Measurements from ENCODE around the gene OS9.
A peak's percentile ranks its signal among the peaks of the same experiment; 100 is the strongest.
"Not testable (repeated sequence)": the region's sequence is repeated elsewhere in the genome, so short reads cannot be mapped to it uniquely, and the experiment has no call there.

Gene OS9

DNA sequence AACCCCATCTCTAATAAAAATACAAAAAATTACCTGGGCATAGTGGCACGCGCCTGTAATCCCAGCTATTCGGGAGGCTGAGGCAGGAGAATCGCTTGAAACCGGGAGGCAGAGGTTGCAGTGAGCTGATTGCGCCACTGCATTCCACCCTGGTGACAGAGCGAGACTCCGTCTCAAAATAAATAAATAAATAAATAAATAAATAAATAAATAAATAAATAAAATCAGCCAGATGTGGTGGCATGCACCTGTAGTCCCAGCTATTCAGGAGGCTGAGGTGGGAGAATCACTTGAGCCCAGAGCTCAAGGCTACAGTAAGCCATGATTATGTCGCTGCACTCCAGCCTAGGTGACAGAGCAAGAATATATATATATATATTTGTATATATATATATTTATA is 16.0 kb upstream of the OS9 start:
- not testable (repeated sequence) for DNase-seq (ENCODE audit: low spot score in 2 of 2); H3K36me3 Mint-ChIP-seq; ATAC-seq; H3K9me3 Mint-ChIP-seq; H3K4me1 Mint-ChIP-seq; H3K27ac Mint-ChIP-seq; H3K4me3 Mint-ChIP-seq

DNA sequence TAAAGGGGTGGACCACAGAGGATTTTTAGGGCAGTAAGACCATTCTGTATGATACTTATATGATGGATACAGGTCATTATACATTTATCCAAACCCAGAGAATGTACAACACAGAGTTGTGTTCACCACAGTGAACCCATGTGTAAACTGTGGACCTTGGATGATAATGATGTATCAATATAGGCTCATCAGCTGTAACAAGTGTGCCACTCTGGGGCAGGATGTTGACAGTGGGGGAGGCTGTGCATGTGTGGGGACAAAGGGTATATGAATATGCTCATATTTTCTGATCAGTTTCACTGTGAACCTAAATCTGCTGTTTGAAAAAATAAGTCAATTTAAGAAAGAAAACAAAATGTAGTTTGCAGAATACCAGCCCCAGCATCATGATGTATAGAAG is 14.2 kb upstream of the OS9 start:
- Mint-ChIP-seq H3K36me3 (no peaks in the 10 kb centered on the region), H3K4me3 (no peak overlapping the region), H3K4me1 (no peaks in the 10 kb centered on the region), H3K9me3 (peaks cover 5% of the 10 kb centered on the region), H3K27ac (no peak overlapping the region)
- DNase-seq (ENCODE audit: low spot score in 2 of 2), result no peak
- no peak for ATAC-seq

GRCh38 chr12:57687862-57688261 is 6.1 kb upstream of the OS9 start:
- Mint-ChIP-seq H3K4me3 (no peak overlapping the region), H3K36me3 (no peaks in the 10 kb centered on the region), H3K27ac (no peak overlapping the region), H3K4me1 (no peaks in the 10 kb centered on the region), H3K9me3 (no peaks in the 10 kb centered on the region)
- no peak for DNase-seq (ENCODE audit: low spot score in 2 of 2)
- ATAC-seq, result no peak

- Mint-ChIP-seq H3K27ac (no peak overlapping the region), H3K36me3 (no peaks in the 10 kb centered on the region), H3K4me3 (no peak overlapping the region), H3K4me1 (no peaks in the 10 kb centered on the region), H3K9me3 (no peaks in the 10 kb centered on the region)
- ATAC-seq (no peak), DNase-seq (ENCODE audit: low spot score in 2 of 2) (no peak)
Observed at GRCh38 chr12:57688931-57689330, 5.0 kb upstream of the OS9 start.

GRCh38 chr12:57692500-57692899 is 1.4 kb upstream of the OS9 start:
- no peak overlapping the region for H3K27ac Mint-ChIP-seq

GRCh38 chr12:57693317-57693658 is 644 bp upstream of the OS9 start:
- ATAC-seq (no peak), DNase-seq (ENCODE audit: low spot score in 2 of 2) (peak in 1 of 2 donors; percentile 59)
- H3K27ac Mint-ChIP-seq, result no peak overlapping the region
- no peaks in the 10 kb centered on the region for H3K36me3 Mint-ChIP-seq
- H3K4me1 Mint-ChIP-seq, result peaks cover 11% of the 10 kb centered on the region
- no peaks in the 10 kb centered on the region for H3K9me3 Mint-ChIP-seq
- no peak overlapping the region for H3K4me3 Mint-ChIP-seq

More at GRCh38 chr12:57692500-57692899, 1.4 kb upstream of the OS9 start:
- peaks cover 9% of the 10 kb centered on the region for H3K4me1 Mint-ChIP-seq
- no peak overlapping the region for H3K4me3 Mint-ChIP-seq
- no peak for ATAC-seq
- no peak for DNase-seq (ENCODE audit: low spot score in 2 of 2)
- H3K36me3 Mint-ChIP-seq, result no peaks in the 10 kb centered on the region
- no peaks in the 10 kb centered on the region for H3K9me3 Mint-ChIP-seq

DNA sequence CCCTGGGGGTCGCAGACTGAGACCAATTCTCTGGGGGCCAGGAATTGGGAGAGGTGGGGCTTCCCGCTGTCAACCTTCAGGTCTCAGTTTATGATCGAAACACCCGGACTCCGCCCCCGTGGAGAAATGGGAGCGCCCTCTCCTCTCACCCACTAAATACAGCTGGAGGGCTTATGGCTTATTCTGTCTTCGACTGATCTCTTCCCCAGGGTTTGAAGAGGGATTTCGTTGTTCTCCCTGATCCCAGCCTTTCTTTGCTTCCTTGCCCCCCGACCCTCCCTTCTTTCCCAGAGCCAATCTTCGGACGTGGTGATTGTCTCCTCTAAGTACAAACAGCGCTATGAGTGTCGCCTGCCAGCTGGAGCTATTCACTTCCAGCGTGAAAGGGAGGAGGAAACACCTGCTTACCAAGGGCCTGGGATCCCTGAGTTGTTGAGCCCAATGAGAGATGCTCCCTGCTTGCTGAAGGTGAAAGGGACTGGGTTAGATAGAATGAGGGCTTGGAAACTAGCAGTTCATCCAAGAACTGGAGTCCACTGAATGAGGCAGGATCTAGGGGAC is 607 bp downstream of the OS9 start:
- Mint-ChIP-seq H3K36me3 (peaks cover 9% of the 10 kb centered on the region), H3K27ac (no peak overlapping the region), H3K4me1 (peaks cover 21% of the 10 kb centered on the region), H3K4me3 (no peak overlapping the region), H3K9me3 (no peaks in the 10 kb centered on the region)
- ATAC-seq, result no peak
- no peak for DNase-seq (ENCODE audit: low spot score in 2 of 2)

GRCh38 chr12:57695770-57696432 is 2.0 kb downstream of the OS9 start:
- Mint-ChIP-seq H3K27ac (no peak overlapping the region), H3K4me1 (peaks cover 27% of the 10 kb centered on the region), H3K4me3 (no peak overlapping the region), H3K36me3 (peaks cover 22% of the 10 kb centered on the region), H3K9me3 (no peaks in the 10 kb centered on the region)
- ATAC-seq (no peak), DNase-seq (ENCODE audit: low spot score in 2 of 2) (no peak)

DNA sequence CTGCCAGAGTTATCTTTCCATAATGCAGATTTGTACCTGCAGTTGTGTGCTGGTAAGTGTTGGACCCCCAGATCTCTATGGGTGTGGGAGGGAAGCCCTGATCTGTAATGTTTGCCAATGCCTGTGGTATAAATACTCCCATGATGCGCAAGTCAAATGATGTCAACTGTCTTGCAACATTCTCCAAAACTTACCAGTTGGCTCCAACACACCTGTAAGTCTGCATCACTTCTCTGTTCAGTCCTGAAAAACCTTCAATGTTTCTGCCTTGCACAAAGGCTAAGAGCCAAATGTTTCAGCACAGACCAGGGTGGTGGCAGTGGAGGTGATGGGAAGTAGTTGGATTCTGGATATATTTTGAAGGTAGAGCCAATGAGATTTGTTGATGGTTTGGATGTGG is 3.1 kb downstream of the OS9 start:
- no peak overlapping the region for H3K27ac Mint-ChIP-seq

DNA sequence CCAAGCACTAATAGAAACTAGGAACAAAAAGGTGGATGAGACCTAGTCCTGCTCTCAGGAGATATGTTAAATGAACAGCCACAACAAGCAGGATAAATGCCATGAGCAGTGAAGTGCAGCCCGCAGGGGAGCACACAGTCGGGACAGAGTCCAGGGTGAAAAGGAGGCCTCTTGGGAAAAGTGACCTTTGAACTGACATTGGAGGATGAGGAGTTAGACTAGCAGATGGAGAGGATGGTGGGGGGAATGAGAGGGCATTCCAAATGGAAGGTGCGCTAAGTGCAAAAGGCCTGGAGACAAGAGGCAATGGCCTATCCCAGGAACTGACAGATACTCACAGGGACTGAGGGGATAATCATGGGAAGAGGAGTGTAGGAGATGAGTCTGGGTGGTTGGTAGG is 4.5 kb downstream of the OS9 start:
- no peak overlapping the region for H3K4me3 Mint-ChIP-seq
- H3K27ac Mint-ChIP-seq, result peak overlapping the region; percentile 6
- DNase-seq (ENCODE audit: low spot score in 2 of 2) (no peak), ATAC-seq (no peak)
- peaks cover 27% of the 10 kb centered on the region for H3K4me1 Mint-ChIP-seq
- no peaks in the 10 kb centered on the region for H3K9me3 Mint-ChIP-seq
- peaks cover 39% of the 10 kb centered on the region for H3K36me3 Mint-ChIP-seq

More for the DNA sequence above, 3.1 kb downstream of the OS9 start:
- DNase-seq (ENCODE audit: low spot score in 2 of 2) (no peak), ATAC-seq (no peak)
- H3K4me3 Mint-ChIP-seq, result no peak overlapping the region
- H3K36me3 Mint-ChIP-seq, result peaks cover 25% of the 10 kb centered on the region
- peaks cover 27% of the 10 kb centered on the region for H3K4me1 Mint-ChIP-seq
- no peaks in the 10 kb centered on the region for H3K9me3 Mint-ChIP-seq

DNA sequence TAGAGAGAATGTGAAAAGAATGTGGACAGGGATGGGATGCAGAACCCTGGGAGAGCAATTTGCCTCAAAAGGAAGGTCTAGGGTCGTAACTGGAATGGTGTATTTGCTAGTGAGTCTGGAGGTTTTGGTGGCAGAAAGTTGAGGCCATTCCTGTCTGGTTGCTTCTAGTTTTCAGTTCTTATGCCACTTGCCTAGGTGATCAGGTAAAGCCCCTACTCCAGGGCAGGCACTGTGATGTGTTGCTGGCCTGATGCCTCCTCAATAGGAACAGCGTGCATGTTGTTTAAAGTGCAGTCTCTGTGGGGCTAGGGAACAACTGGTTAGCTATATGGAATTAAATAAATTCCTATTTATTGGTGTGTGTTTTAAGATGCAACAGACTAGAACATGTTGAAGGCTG is 6.4 kb downstream of the OS9 start:
- Mint-ChIP-seq H3K9me3 (no peaks in the 10 kb centered on the region), H3K27ac (peak overlapping the region; percentile 16), H3K36me3 (peaks cover 58% of the 10 kb centered on the region), H3K4me1 (peaks cover 27% of the 10 kb centered on the region), H3K4me3 (no peak overlapping the region)
- ATAC-seq (no peak), DNase-seq (ENCODE audit: low spot score in 2 of 2) (no peak)

GRCh38 chr12:57707250-57707649 is 13.3 kb downstream of the OS9 start:
- DNase-seq (ENCODE audit: low spot score in 2 of 2) (no peak), ATAC-seq (no peak)
- Mint-ChIP-seq H3K4me1 (no peaks in the 10 kb centered on the region), H3K9me3 (no peaks in the 10 kb centered on the region), H3K36me3 (peaks cover 95% of the 10 kb centered on the region), H3K27ac (no peak overlapping the region), H3K4me3 (no peak overlapping the region)

DNA sequence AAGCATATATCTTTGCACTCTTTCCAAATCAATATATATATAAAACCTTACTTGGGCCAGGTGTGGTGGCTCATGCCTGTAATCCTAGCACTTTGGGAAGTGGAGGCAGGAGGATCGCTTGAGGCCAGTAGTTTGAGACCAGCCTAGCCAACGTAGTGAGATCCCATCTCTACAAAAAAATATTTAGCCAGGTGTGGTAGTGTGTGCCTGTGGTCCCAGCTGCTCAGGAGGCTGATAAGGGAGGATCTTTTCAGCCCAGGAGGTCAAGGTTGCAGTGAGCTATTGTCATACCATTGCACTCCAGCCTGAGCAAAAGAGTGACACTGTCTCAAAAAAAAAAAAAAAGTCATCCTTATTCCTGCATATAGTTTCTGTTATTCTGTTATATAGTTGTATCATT is 14.4 kb downstream of the OS9 start:
- Mint-ChIP-seq H3K27ac (no peak overlapping the region), H3K36me3 (peaks cover 87% of the 10 kb centered on the region), H3K4me3 (no peak overlapping the region), H3K4me1 (no peaks in the 10 kb centered on the region), H3K9me3 (no peaks in the 10 kb centered on the region)
- ATAC-seq, result no peak
- DNase-seq (ENCODE audit: low spot score in 2 of 2), result peak in 1 of 2 donors; percentile 35

DNA sequence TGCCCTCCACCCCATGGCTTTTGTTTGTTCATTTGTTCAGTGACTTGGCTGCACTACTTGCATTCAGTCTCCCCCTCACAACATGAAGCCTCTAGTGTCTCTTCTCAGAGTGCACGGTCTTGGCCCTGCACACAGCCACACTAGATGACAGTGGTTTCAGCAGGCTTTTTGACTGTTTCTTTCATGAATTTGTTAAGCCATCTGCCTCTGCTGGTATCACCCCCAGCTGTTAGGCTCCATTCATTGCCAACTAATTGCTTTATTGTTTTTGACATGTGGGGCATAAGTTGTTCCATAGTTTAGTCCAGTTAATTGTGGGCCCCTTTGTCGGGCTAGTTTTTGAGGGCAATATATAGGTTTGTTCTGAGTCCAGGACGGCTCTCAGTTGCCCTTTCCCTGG is 18.8 kb downstream of the OS9 start:
- no peak overlapping the region for H3K27ac Mint-ChIP-seq
- peak in 1 of 2 donors; percentile 41 for DNase-seq (ENCODE audit: low spot score in 2 of 2)
- ATAC-seq, result no peak
- peaks cover 87% of the 10 kb centered on the region for H3K36me3 Mint-ChIP-seq
- H3K4me3 Mint-ChIP-seq, result no peak overlapping the region
- H3K9me3 Mint-ChIP-seq, result no peaks in the 10 kb centered on the region
- no peaks in the 10 kb centered on the region for H3K4me1 Mint-ChIP-seq

DNA sequence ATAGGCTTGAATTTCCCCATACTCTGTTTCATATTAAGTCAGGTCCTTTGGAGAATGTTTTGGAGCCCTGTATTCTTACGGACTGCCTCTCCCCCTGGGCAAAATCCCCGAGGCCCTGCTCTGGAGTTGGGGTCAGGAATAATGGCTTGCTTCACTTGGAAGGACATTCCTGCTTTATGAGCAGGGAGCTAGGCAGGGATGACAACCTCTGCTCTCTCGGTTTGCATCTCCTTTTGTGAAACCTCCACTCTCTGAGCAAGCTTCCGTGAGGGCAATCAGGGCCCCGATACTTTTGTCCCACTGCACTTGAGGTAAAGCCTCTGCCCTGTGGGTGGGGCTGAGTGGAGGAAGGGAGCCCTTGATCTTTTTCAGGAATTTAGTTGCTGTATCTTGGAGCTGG is 19.3 kb downstream of the OS9 start:
- peaks cover 87% of the 10 kb centered on the region for H3K36me3 Mint-ChIP-seq
- H3K9me3 Mint-ChIP-seq, result no peaks in the 10 kb centered on the region
- ATAC-seq, result no peak
- no peak overlapping the region for H3K27ac Mint-ChIP-seq
- no peaks in the 10 kb centered on the region for H3K4me1 Mint-ChIP-seq
- no peak for DNase-seq (ENCODE audit: low spot score in 2 of 2)
- H3K4me3 Mint-ChIP-seq, result no peak overlapping the region

DNA sequence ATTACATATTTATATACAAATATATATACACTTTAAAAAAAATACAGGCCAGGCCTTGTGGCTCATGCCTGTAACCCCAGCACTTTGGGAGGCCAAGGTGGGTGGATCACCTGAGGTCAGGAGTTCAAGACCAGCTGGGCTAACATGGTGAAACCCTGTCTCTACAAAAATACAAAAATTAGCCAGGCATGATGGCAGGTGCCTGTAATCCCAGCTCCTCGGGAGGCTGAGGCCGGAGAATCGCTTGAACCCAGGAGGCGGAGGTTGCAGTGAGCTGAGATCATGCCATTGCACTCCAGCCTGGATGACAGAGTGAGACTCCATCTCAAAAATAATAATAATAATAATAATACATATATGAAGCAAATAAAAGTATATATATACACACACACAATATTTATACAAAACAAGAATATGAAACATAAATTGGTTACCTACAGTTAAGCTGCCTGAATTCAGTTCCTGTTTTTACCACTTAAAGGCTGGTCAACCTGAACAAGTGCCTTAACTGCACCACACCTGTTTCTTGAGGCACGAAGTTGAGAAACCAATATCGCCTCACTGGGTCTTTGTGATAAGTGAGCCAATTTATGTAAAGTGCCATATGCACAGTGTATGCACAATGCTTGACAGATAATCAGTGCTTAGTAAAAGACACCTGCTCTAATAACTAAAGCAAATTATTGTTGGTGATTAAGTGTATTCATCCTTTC is 21.3 kb downstream of the OS9 start:
- peak overlapping the region; percentile 61 for H3K27ac Mint-ChIP-seq
- ATAC-seq, result not testable (repeated sequence)

More for the DNA sequence above, 21.3 kb downstream of the OS9 start:
- H3K36me3 Mint-ChIP-seq, result peaks cover 91% of the 10 kb centered on the region
- not testable (repeated sequence) for H3K9me3 Mint-ChIP-seq; H3K4me1 Mint-ChIP-seq; H3K4me3 Mint-ChIP-seq; DNase-seq (ENCODE audit: low spot score in 2 of 2)

Data from stimulated activated effector memory CD8-positive, alpha-beta T cell treated with anti-CD3 and anti-CD28 coated beads, Interleukin-12 subunit alpha, Interleukin-12 subunit beta, amount 100 ng/mL, for 72 hours (primary cell).